IMR-90 (cell line): ENCODE measurements around the gene CTNNA2. TPM values are rescaled to one million over a fixed set of nuclear protein-coding genes. Genes with fewer than 3 reads are reported as not detected.

Source experiments
- ATAC-seq: fragments of 200-7000 bp; cut with Tn5 transposase; 2 replicates; pipeline ENCODE4 v1.9.1; 2020; ENCODE audit warnings: low read depth, mild to moderate bottlenecking, moderate library complexity
- BruUV-seq: library from RNA; stranded (reverse); fragments of 400-500 nt; replicated peaks from 2 replicates; lab custom pipeline; 2021; lab: Mats Ljungman, UMichigan
- CTCF ChIA-PET: fragments of 300-600 bp; formaldehyde crosslinking; extraction: SDS; loops from one replicate; lab custom pipeline; 2021; ENCODE audit warnings: antibody characterized with exemption; lab: Yijun Ruan, JAX
- POLR2A ChIA-PET: fragments of 300-600 bp; sonication (Branson Sonifier 250); formaldehyde crosslinking; loops from one replicate; lab custom pipeline; 2022; ENCODE audit warnings: antibody characterized with exemption; ENCODE audit not compliant: unreplicated experiment; lab: Charles Lee
- DNase-seq: peaks from one replicate; pipeline ENCODE4 v3.0.0; 2013
- H2AFZ ChIP-seq: replicated peaks from 2 replicates; pipeline ENCODE3; 2013; ENCODE audit warnings: low read length, mild to moderate bottlenecking; ENCODE audit not compliant: poor library complexity
- H2AK5ac ChIP-seq: 2 replicates; pipeline ENCODE4 v1.6.1; 2013; ENCODE audit warnings: low read depth, low read length, inconsistent platforms
- H2AK9ac ChIP-seq: replicated peaks from 2 replicates; pipeline ENCODE3; 2013; ENCODE audit warnings: mild to moderate bottlenecking, low read depth, low read length, moderate library complexity; ENCODE audit not compliant: poor library complexity
- H2BK120ac ChIP-seq: 2 replicates; pipeline ENCODE4 v1.6.1; 2013; ENCODE audit warnings: low read depth, low read length, inconsistent platforms
- H2BK15ac ChIP-seq: 3 replicates; pipeline ENCODE4 v1.6.1; 2013; ENCODE audit warnings: low read depth, low read length, inconsistent platforms
- H2BK20ac ChIP-seq: 2 replicates; pipeline ENCODE4 v1.6.1; 2013; ENCODE audit warnings: low read depth, mild to moderate bottlenecking, inconsistent platforms, low read length, moderate library complexity
- H2BK5ac ChIP-seq: 2 replicates; pipeline ENCODE4 v1.6.1; 2013; ENCODE audit warnings: mild to moderate bottlenecking, low read depth, low read length, inconsistent platforms; ENCODE audit not compliant: poor library complexity, severe bottlenecking
- H3K14ac ChIP-seq: replicated peaks from 2 replicates; pipeline ENCODE4 v1.6.1; 2013; ENCODE audit warnings: low read depth, low read length, inconsistent platforms
- H3K18ac ChIP-seq: 2 replicates; pipeline ENCODE4 v1.6.1; 2013; ENCODE audit warnings: low read depth, low read length, control low read depth
- H3K23ac ChIP-seq: 2 replicates; pipeline ENCODE4 v1.6.1; 2013; ENCODE audit warnings: low read depth, low read length, inconsistent platforms
- H3K27ac ChIP-seq: 2 replicates; pipeline ENCODE4 v1.5.1; 2013; ENCODE audit warnings: mild to moderate bottlenecking, control low read depth, low read length; ENCODE audit not compliant: insufficient read depth
- H3K27me3 ChIP-seq: 2 replicates; pipeline ENCODE4 v1.6.1; 2013; ENCODE audit warnings: low read length; ENCODE audit not compliant: control insufficient read depth, insufficient read depth
- H3K36me3 ChIP-seq: 2 replicates; pipeline ENCODE4 v1.6.1; 2013; ENCODE audit warnings: low read length, mixed read lengths; ENCODE audit not compliant: control insufficient read depth, insufficient read depth
- H3K4ac ChIP-seq: 2 replicates; pipeline ENCODE4 v1.6.1; 2013; ENCODE audit warnings: low read depth, low read length, inconsistent platforms
- H3K4me1 ChIP-seq: 2 replicates; pipeline ENCODE4 v1.6.1; 2013; ENCODE audit warnings: low read length, mixed read lengths; ENCODE audit not compliant: control insufficient read depth, insufficient read depth
- H3K4me2 ChIP-seq: 2 replicates; pipeline ENCODE4 v1.6.1; 2013; ENCODE audit warnings: low read depth, mild to moderate bottlenecking, control low read depth, low read length, moderate library complexity
- H3K4me3 ChIP-seq: 2 replicates; pipeline ENCODE4 v1.5.1; 2013; ENCODE audit warnings: low read depth, mild to moderate bottlenecking, control low read depth, low read length, moderate library complexity; ENCODE audit not compliant: insufficient read depth
- H3K56ac ChIP-seq: 2 replicates; pipeline ENCODE4 v1.6.1; 2013; ENCODE audit warnings: low read length, inconsistent platforms; ENCODE audit not compliant: insufficient read depth; ENCODE audit errors: extremely low read depth
- H3K79me1 ChIP-seq, 2 experiments: 2 replicates each; pipeline ENCODE4 v1.6.1; 2013; ENCODE audit warnings: low read length in 2 of 2, inconsistent platforms in 1 of 2, low read depth in 1 of 2
- H3K9ac ChIP-seq: 2 replicates; pipeline ENCODE4 v1.6.1; 2013; ENCODE audit warnings: low read depth, low read length, control low read depth
- H3K9me1 ChIP-seq: 2 replicates; pipeline ENCODE4 v1.6.1; 2013; ENCODE audit warnings: low read length, inconsistent platforms; ENCODE audit not compliant: insufficient read depth
- H3K9me3 ChIP-seq: 2 replicates; pipeline ENCODE4 v1.6.1; 2013; ENCODE audit warnings: low read length; ENCODE audit not compliant: control insufficient read depth, insufficient read depth
- H4K20me1 ChIP-seq: 2 replicates; pipeline ENCODE4 v1.6.1; 2013; ENCODE audit warnings: low read length, inconsistent platforms; ENCODE audit not compliant: insufficient read depth
- H4K5ac ChIP-seq: 2 replicates; pipeline ENCODE4 v1.6.1; 2013; ENCODE audit warnings: mild to moderate bottlenecking, low read depth, low read length, control low read depth
- H4K8ac ChIP-seq, 2 experiments: 2 replicates each; pipeline ENCODE4 v1.6.1; 2013; ENCODE audit warnings: low read depth in 2 of 2, low read length in 2 of 2, control low read depth in 1 of 2, inconsistent platforms in 1 of 2
- H4K91ac ChIP-seq: 2 replicates; pipeline ENCODE4 v1.6.1; 2013; ENCODE audit warnings: low read depth, low read length, inconsistent platforms; ENCODE audit not compliant: insufficient read depth
- BHLHE40 ChIP-seq: fragments of 150-350 bp; IDR thresholded peaks from 2 replicates; pipeline ENCODE4 v1.6.1; 2016; ENCODE audit warnings: mild to moderate bottlenecking, low read depth, low read length
- RFX5 ChIP-seq: IDR thresholded peaks from 2 replicates; pipeline ENCODE4 v1.8.0; 2012; ENCODE audit warnings: low read depth, mild to moderate bottlenecking, low read length, moderate library complexity
- WGBS, 2 experiments: methylation state at CpG; one replicate each; pipeline versions ENCODE4 v1.1.5 to v1.1.7; 2013; ENCODE audit warnings: missing lambda C conversion rate in 2 of 2; ENCODE audit not compliant: insufficient read length in 1 of 2; ENCODE audit errors: extremely low coverage in 2 of 2; 5-methylcytosine and 5-hydroxymethylcytosine counted together
- dilution Hi-C: fragments of 300-500 bp; cut with HindIII; formaldehyde crosslinking; loops from one replicate; pipeline ENCODE4 v1.14.3; 2018; ENCODE audit warnings: low sequenced_read_pairs; ENCODE audit not compliant: unreplicated experiment
- in situ Hi-C: fragments of 300-500 bp; cut with MboI; formaldehyde crosslinking; loops from 3 replicates; pipeline ENCODE4 v1.14.3; 2019; ENCODE audit warnings: low sequenced_read_pairs, inconsistent platforms, mixed read lengths
- intact Hi-C: fragments of 100-400 bp; cut with micrococcal nuclease; formaldehyde crosslinking; loops from 2 replicates; pipeline ENCODE4 v1.10.0; 2022
- polyA plus RNA-seq, 3 experiments: library from polyadenylated mRNA; depleted of rRNA; stranded (reverse); fragments of >200 nt; gene quantifications; 2 replicates each; pipeline ENCODE4 v1.2.3, GENCODE V29; 2012; ENCODE audit warnings: low replicate concordance in 1 of 3
- total RNA-seq: library from RNA; depleted of rRNA; stranded (reverse); fragments of >200 nt; gene quantifications from 2 replicates; pipeline ENCODE4 v1.2.3, GENCODE V29; 2012

The CTNNA2 gene
- total and polyA plus RNA-seq, 2 of the 4 experiments (the other 2 are of a cell fraction), result not detected

DNA sequence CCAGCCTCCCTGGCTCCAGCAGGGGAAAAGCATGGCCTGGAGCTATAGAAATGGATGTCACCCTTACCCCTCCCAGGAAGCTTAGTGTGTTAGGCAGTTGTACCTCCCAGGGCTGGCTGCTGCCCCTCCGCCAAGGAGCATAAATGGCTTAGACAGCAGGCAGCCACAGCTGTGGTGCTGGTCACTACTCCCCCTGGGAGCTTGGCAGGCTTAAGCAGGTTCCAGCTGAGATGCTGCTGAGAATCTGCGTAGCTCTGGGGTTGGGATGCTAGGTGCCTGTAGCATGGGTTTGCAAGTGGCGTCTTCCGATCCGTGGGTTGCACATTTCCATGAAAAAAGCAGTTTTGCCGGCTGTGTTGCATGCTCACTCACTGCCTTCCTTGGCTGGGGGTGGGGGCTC lies 369.7 kb downstream of the CTNNA2 start:
- in situ Hi-C loops, result no loop called here
- H3K27me3 ChIP-seq, result no peaks in the 10 kb centered on the region

More for the DNA sequence above, 369.7 kb downstream of the CTNNA2 start:
- POLR2A ChIA-PET, result no interaction called here
- Histone ChIP-seq H3K79me1 (no peaks in the 10 kb centered on the region), H3K18ac (no peak overlapping the region), H2AFZ (no peak overlapping the region), H3K4me3 (no peak overlapping the region), H3K9ac (no peak overlapping the region), H4K5ac (no peak overlapping the region), H2AK9ac (no peak overlapping the region), H3K4ac (no peak overlapping the region), H2BK5ac (no peak overlapping the region), H3K9me1 (no peaks in the 10 kb centered on the region), H3K23ac (no peak overlapping the region), H2BK120ac (no peak overlapping the region), H3K4me2 (no peak overlapping the region), H3K4me1 (no peaks in the 10 kb centered on the region), H3K56ac (no peak overlapping the region), H4K91ac (no peak overlapping the region), H3K36me3 (no peaks in the 10 kb centered on the region), H4K8ac (no peak overlapping the region), H3K27ac (no peak overlapping the region), H3K14ac (no peak overlapping the region), H3K9me3 (no peaks in the 10 kb centered on the region), H2BK20ac (no peak overlapping the region), H4K20me1 (no peaks in the 10 kb centered on the region), H2AK5ac (no peak overlapping the region), H2BK15ac (no peak overlapping the region)
- ATAC-seq, result no peak
- TF ChIP-seq RFX5 (no peak), BHLHE40 (no peak)
- CTCF ChIA-PET, result no interaction called here
- WGBS, 2 experiments, result 90% methylated on average over 2 of the region's 6 CpGs; no CpG with 5 or more reads in 1 of the 2 experiments
- dilution Hi-C loops, result no loop called here
- no peak for DNase-seq
- no TSS peak for BruUV-seq
- intact Hi-C loops, result no loop called here
